Effector memory CD4-positive, alpha-beta T cell (primary cell): ENCODE measurements around the gene KLF16.

Experiments
- DNase-seq, 3 donors: peaks; one replicate each; pipeline ENCODE4 v3.0.0-alpha.2; 2020
- H3K27ac ChIP-seq: 2 replicates; pipeline ENCODE4 v1.7.0; 2013; ENCODE audit warnings: mild to moderate bottlenecking, low read length, moderate library complexity; ENCODE audit not compliant: insufficient read depth, poor library complexity, severe bottlenecking
- H3K27me3 ChIP-seq: replicated peaks from 2 replicates; pipeline ENCODE4 v1.7.0; 2013; ENCODE audit warnings: mild to moderate bottlenecking, low read length; ENCODE audit not compliant: insufficient read depth, control insufficient read depth, poor library complexity, severe bottlenecking
- H3K36me3 ChIP-seq: 2 replicates; pipeline ENCODE4 v1.7.0; 2013; ENCODE audit warnings: mild to moderate bottlenecking, low read length, moderate library complexity; ENCODE audit not compliant: control insufficient read depth, insufficient read depth
- H3K4me1 ChIP-seq: 2 replicates; pipeline ENCODE4 v1.7.0; 2013; ENCODE audit warnings: low read length, mild to moderate bottlenecking; ENCODE audit not compliant: control insufficient read depth, insufficient read depth, poor library complexity, severe bottlenecking
- H3K4me3 ChIP-seq: 2 replicates; pipeline ENCODE4 v1.7.0; 2013; ENCODE audit warnings: low read length, low read depth, mild to moderate bottlenecking; ENCODE audit not compliant: insufficient read depth, poor library complexity, severe bottlenecking
- H3K9me3 ChIP-seq: 2 replicates; pipeline ENCODE4 v1.7.0; 2013; ENCODE audit warnings: mild to moderate bottlenecking, low read length, moderate library complexity; ENCODE audit not compliant: control insufficient read depth

The KLF16 gene

DNA sequence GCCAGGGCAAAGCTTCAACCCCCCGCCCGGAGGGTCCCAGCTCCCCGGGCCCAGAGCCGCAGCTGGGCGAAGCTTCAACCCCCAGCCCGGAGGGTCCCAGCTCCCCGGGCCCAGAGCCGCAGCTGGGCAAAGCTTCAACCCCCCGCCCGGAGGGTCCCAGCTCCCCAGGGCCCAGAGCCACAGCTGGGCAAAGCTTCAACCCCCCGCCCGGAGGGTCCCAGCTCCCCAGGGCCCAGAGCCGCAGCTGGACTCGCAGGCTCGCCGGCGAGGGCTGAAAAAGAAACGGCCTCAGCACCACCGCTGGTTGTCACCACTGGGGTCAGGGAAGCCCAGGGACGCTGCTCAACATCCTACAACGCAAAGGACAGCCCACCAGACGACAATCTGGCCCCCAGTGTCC is 20.3 kb downstream of the KLF16 start:
- H3K36me3 ChIP-seq, result peaks cover 25% of the 10 kb centered on the region
- H3K9me3 ChIP-seq, result no peaks in the 10 kb centered on the region
- DNase-seq, result no peak
- H3K27me3 ChIP-seq, result no peaks in the 10 kb centered on the region
- peaks cover 45% of the 10 kb centered on the region for H3K4me1 ChIP-seq
- no peak overlapping the region for H3K4me3 ChIP-seq
- no peak overlapping the region for H3K27ac ChIP-seq

- peaks cover 24% of the 10 kb centered on the region for H3K36me3 ChIP-seq
- no peak overlapping the region for H3K27ac ChIP-seq
- H3K9me3 ChIP-seq, result no peaks in the 10 kb centered on the region
- no peaks in the 10 kb centered on the region for H3K27me3 ChIP-seq
- H3K4me3 ChIP-seq, result no peak overlapping the region
- DNase-seq, result no peak
- peaks cover 32% of the 10 kb centered on the region for H3K4me1 ChIP-seq
Measured at GRCh38 chr19:1841209-1841924, 22.0 kb downstream of the KLF16 start.

DNA sequence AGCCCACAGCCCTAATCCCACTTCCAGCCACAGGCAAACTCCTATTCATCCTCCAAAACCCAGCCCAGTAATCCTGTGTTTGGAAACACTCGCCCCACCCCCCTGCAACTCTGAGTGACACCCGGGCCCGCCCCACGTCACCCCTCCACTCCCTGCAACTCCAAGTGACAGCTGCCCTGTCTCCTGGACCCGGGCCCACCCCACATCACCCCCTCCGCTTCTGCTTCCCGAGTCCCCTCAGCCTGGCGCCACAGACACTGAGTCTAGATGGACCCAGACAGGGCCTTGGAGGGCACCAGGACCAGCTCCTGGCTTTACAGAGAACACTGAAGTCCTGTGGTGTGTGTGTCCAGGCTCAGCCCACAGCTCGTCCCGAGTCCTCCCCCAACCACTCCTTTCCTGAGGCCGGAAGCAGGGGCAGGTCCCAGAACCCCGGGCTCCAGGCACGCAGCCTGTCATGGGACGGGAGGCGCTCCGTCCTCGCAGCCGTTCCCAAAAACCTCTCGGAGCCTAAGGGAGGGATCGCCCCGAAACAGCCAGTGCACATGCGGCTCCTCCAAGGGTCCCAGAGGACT is 22.8 kb downstream of the KLF16 start:
- Histone ChIP-seq H3K9me3 (no peaks in the 10 kb centered on the region), H3K27ac (no peak overlapping the region), H3K4me3 (no peak overlapping the region), H3K4me1 (peaks cover 24% of the 10 kb centered on the region), H3K27me3 (no peaks in the 10 kb centered on the region), H3K36me3 (peaks cover 20% of the 10 kb centered on the region)
- no peak for DNase-seq

- no peak for DNase-seq
- H3K4me3 ChIP-seq, result no peak overlapping the region
- peaks cover 18% of the 10 kb centered on the region for H3K4me1 ChIP-seq
- H3K27me3 ChIP-seq, result no peaks in the 10 kb centered on the region
- H3K9me3 ChIP-seq, result no peaks in the 10 kb centered on the region
- peaks cover 19% of the 10 kb centered on the region for H3K36me3 ChIP-seq
- no peak overlapping the region for H3K27ac ChIP-seq
Measured at GRCh38 chr19:1839658-1840540, 23.5 kb downstream of the KLF16 start.

DNA sequence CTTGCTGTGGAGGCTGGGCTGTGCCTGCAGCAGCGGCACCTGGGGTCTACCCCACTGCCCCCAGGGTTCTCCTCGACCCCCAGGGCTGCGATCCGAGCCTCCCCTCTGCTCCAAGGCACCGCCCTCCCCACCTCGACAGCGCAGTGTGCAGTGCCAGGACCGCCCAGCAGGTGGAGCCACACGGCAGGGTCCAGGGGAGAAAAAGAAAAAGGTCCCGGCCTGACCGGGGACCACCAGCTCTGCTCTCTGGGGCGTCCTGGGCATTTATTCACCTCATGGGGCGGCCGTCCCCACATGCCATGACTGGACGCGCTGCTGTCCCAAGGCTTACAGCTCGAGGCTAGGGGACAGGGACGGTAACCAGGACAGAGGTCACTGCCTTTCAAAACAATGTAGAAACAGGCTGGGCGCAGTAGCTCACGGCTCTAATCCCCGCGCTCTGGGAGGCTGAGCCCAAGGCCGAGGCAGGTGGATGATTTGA is 25.7 kb downstream of the KLF16 start:
- H3K27me3 ChIP-seq, result no peaks in the 10 kb centered on the region
- no peak overlapping the region for H3K27ac ChIP-seq
- peaks cover 10% of the 10 kb centered on the region for H3K4me1 ChIP-seq
- H3K36me3 ChIP-seq, result peaks cover 19% of the 10 kb centered on the region
- peak; percentile 28 to 48 (median 36) for DNase-seq
- no peaks in the 10 kb centered on the region for H3K9me3 ChIP-seq
- no peak overlapping the region for H3K4me3 ChIP-seq

DNA sequence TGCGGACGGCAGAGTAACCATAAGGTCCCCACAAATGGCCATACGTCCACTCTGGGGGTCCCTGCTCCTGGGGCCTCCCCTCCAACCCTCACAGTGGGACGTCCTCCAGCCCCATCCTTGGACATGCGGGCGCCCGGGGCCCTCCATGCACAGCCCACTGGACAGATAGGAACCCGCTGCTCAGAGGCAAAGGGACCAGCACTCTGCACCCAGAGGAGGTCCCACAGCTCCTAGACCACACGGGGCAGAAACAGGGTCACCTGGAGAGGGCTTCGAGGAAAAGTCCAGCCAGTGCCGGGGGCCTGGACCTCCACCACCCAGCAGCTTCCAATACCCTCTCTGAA is 26.2 kb downstream of the KLF16 start:
- peaks cover 19% of the 10 kb centered on the region for H3K36me3 ChIP-seq
- no peaks in the 10 kb centered on the region for H3K27me3 ChIP-seq
- H3K4me3 ChIP-seq, result no peak overlapping the region
- H3K9me3 ChIP-seq, result no peaks in the 10 kb centered on the region
- DNase-seq, result no peak
- peaks cover 8% of the 10 kb centered on the region for H3K4me1 ChIP-seq
- no peak overlapping the region for H3K27ac ChIP-seq

DNA sequence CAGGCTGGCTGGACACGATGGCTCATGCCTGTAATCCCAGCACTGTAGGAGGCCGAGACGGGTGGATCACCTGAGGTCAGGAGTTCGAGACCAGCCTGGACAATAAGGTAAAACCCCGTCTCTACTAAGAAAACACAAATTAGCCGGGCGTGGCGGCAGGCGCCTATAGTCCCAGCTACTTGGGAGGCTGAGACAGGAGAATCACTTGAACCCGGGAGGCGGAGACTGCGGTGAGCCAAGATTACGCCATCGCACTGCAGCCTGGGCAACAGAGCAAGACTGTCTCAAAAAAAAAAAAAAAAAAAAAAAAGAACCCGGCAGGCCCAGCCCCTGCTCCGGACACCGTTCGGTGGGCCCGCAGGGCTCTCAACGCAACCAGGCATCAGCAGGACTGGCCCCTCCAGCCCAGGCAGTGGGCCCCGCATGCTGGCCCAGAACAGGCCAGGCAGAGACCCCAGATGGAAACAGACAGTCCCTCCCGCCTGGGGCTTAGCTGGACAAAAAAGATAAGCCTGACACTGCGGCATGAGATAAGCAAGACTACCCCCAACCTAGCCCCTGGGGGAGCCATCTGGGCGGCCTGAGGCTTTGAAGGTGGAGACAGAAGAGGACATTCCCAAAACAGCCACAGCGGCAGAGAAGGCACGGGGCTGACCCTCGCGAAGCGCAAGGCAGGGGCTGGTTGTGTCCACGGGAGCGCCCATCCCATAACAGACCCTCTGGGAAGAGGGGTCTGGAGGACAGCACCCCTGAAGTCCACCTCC is 26.7 kb downstream of the KLF16 start:
- Histone ChIP-seq H3K27me3 (no peaks in the 10 kb centered on the region), H3K4me3 (no peak overlapping the region), H3K4me1 (peaks cover 6% of the 10 kb centered on the region), H3K9me3 (no peaks in the 10 kb centered on the region), H3K27ac (no peak overlapping the region), H3K36me3 (peaks cover 19% of the 10 kb centered on the region)
- DNase-seq, result no peak

DNA sequence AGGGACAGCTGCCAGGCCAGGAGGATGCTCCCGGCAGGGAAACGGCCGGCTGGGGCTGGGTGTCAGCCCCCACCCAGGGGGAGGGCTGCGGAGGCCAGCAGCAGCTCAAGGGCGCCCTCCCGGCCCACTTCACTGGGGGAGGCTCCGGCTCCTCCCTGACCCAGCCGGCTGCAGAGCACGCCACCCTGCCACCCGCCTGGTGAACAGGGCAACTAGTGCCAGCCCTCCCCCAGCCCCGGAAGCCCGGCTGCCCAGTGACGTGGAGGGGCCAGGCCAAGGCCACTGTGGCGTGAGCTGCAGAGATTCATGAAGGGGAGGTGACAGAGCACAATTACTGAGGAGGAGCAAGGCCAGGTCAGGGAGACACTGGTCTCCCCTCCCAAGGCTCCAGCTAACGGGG is 29.8 kb downstream of the KLF16 start:
- no peak for DNase-seq
- no peaks in the 10 kb centered on the region for H3K9me3 ChIP-seq
- no peaks in the 10 kb centered on the region for H3K27me3 ChIP-seq
- H3K4me3 ChIP-seq, result no peak overlapping the region
- H3K36me3 ChIP-seq, result peaks cover 26% of the 10 kb centered on the region
- H3K27ac ChIP-seq, result no peak overlapping the region
- H3K4me1 ChIP-seq, result peaks cover under 1% of the 10 kb centered on the region

- peaks cover 40% of the 10 kb centered on the region for H3K36me3 ChIP-seq
- no peaks in the 10 kb centered on the region for H3K9me3 ChIP-seq
- H3K4me1 ChIP-seq, result no peaks in the 10 kb centered on the region
- no peak for DNase-seq
- H3K4me3 ChIP-seq, result no peak overlapping the region
- no peaks in the 10 kb centered on the region for H3K27me3 ChIP-seq
- no peak overlapping the region for H3K27ac ChIP-seq
Measured at GRCh38 chr19:1832046-1832663, 31.2 kb downstream of the KLF16 start.
